Endodermal cell (in vitro differentiated cells): ENCODE measurements around the gene OMA1. TPM values are rescaled to one million over a fixed set of nuclear protein-coding genes. Genes with fewer than 3 reads are reported as not detected.

Experiments used
- DNase-seq: peaks from one replicate; pipeline ENCODE4 v3.0.0-alpha.2; 2017
- H3K27ac ChIP-seq: 2 replicates; pipeline ENCODE4 v1.5.1; 2013; ENCODE audit warnings: mild to moderate bottlenecking, low read depth, low read length, moderate library complexity
- H3K27me3 ChIP-seq: 2 replicates; pipeline ENCODE4 v1.6.1; 2013; ENCODE audit warnings: mild to moderate bottlenecking, low read length, moderate library complexity; ENCODE audit not compliant: insufficient read depth, control insufficient read depth, poor library complexity, severe bottlenecking
- H3K36me3 ChIP-seq: 2 replicates; pipeline ENCODE4 v1.7.0; 2013; ENCODE audit warnings: mild to moderate bottlenecking, low read length, moderate library complexity; ENCODE audit not compliant: control insufficient read depth, insufficient read depth
- H3K4me1 ChIP-seq: one replicate; pipeline ENCODE4 v1.7.0; 2013; ENCODE audit warnings: low read length; ENCODE audit not compliant: control insufficient read depth, insufficient read depth
- H3K4me3 ChIP-seq: 2 replicates; pipeline ENCODE4 v1.5.1; 2013; ENCODE audit warnings: mild to moderate bottlenecking, low read length, moderate library complexity
- H3K9ac ChIP-seq: 2 replicates; pipeline ENCODE4 v1.6.1; 2013; ENCODE audit warnings: mild to moderate bottlenecking, low read length, moderate library complexity; ENCODE audit not compliant: poor library complexity, severe bottlenecking; ENCODE audit errors: extremely low read depth
- H3K9me3 ChIP-seq: 2 replicates; pipeline ENCODE4 v1.6.1; 2013; ENCODE audit warnings: mild to moderate bottlenecking, low read length, moderate library complexity; ENCODE audit not compliant: control insufficient read depth
- H3K27ac Mint-ChIP-seq: 2 replicates; pipeline ENCODE4 v1.8.0; 2020; ENCODE audit warnings: mixed read lengths
- H3K27me3 Mint-ChIP-seq: 2 replicates; pipeline ENCODE4 v1.8.0; 2021; ENCODE audit warnings: mild to moderate bottlenecking, mixed read lengths; ENCODE audit not compliant: insufficient read depth
- H3K36me3 Mint-ChIP-seq: 2 replicates; pipeline ENCODE4 v1.8.0; 2020; ENCODE audit warnings: low read depth, mixed read lengths
- H3K4me1 Mint-ChIP-seq: 2 replicates; pipeline ENCODE4 v1.8.0; 2020; ENCODE audit warnings: mixed read lengths
- H3K4me3 Mint-ChIP-seq: 2 replicates; pipeline ENCODE4 v1.8.0; 2020; ENCODE audit warnings: mild to moderate bottlenecking, moderate library complexity, mixed read lengths
- H3K9me3 Mint-ChIP-seq: 2 replicates; pipeline ENCODE4 v1.8.0; 2020; ENCODE audit warnings: mild to moderate bottlenecking, mixed read lengths
- CTCF ChIP-seq: fragments of 200-600 bp; sonication (generic); conservative IDR thresholded peaks from 2 replicates; pipeline ENCODE4 v1.5.0; 2021; ENCODE audit warnings: antibody characterized with exemption, mild to moderate bottlenecking
- WGBS, 2 experiments: methylation state at CpG; one replicate each; pipeline versions ENCODE4 v1.1.5 to v1.1.7; 2013; ENCODE audit warnings: missing lambda C conversion rate in 2 of 2, mixed read lengths in 1 of 2; ENCODE audit not compliant: insufficient coverage in 1 of 2, insufficient read length in 1 of 2; 5-methylcytosine and 5-hydroxymethylcytosine counted together
- total RNA-seq, 2 donors: library from RNA; stranded (reverse); fragmentation: NEBNext Ultra II Directional in 1 of 2; extraction: Animal tissue kit (Norgen Biotek cat#: 25700) in 1 of 2; gene quantifications; 2 replicates in 1 of 2; 3 replicates in 1 of 2; pipeline ENCODE4 v1.2.1, GENCODE V29; 2021

Gene OMA1
- total RNA-seq, 2 donors from 2014 or later = 13.0 to 18.4 TPM

- Histone ChIP-seq H3K27ac (no peak overlapping the region), H3K36me3 (no peaks in the 10 kb centered on the region), H3K9ac (no peak overlapping the region), H3K4me3 (no peak overlapping the region), H3K9me3 (no peaks in the 10 kb centered on the region), H3K27me3 (peaks cover 10% of the 10 kb centered on the region), H3K4me1 (peaks cover 8% of the 10 kb centered on the region)
- no peaks in the 10 kb centered on the region for H3K9me3 Mint-ChIP-seq
- H3K27ac Mint-ChIP-seq = no peak overlapping the region
- no peak for TF ChIP-seq CTCF
- 60 to 88% methylated on average over 2 to 4 of the region's 4 CpGs for WGBS, 2 experiments
- H3K36me3 Mint-ChIP-seq = no peaks in the 10 kb centered on the region
- H3K4me3 Mint-ChIP-seq = no peak overlapping the region
- peaks cover 30% of the 10 kb centered on the region for H3K4me1 Mint-ChIP-seq
- DNase-seq = no peak
- H3K27me3 Mint-ChIP-seq = peaks cover 16% of the 10 kb centered on the region
These were observed 102.3 kb downstream of the OMA1 start for GRCh38 chr1:58443986-58444868.

- Histone ChIP-seq H3K36me3 (no peaks in the 10 kb centered on the region), H3K4me1 (peaks cover 8% of the 10 kb centered on the region), H3K27me3 (no peaks in the 10 kb centered on the region), H3K27ac (no peak overlapping the region), H3K9ac (no peak overlapping the region), H3K9me3 (no peaks in the 10 kb centered on the region), H3K4me3 (no peak overlapping the region)
- DNase-seq = no peak
- H3K4me1 Mint-ChIP-seq = peaks cover 26% of the 10 kb centered on the region
- H3K4me3 Mint-ChIP-seq = no peak overlapping the region
- no peak for TF ChIP-seq CTCF
- H3K27me3 Mint-ChIP-seq = peaks cover 9% of the 10 kb centered on the region
- no peaks in the 10 kb centered on the region for H3K9me3 Mint-ChIP-seq
- no peaks in the 10 kb centered on the region for H3K36me3 Mint-ChIP-seq
- no peak overlapping the region for H3K27ac Mint-ChIP-seq
- WGBS, 2 experiments = 92 to 100% methylated on average over 2 to 6 of the region's 6 CpGs
These were observed 104.4 kb downstream of the OMA1 start for GRCh38 chr1:58442114-58442513.

- Mint-ChIP-seq H3K4me1 (peaks cover 22% of the 10 kb centered on the region), H3K4me3 (no peak overlapping the region), H3K36me3 (no peaks in the 10 kb centered on the region), H3K9me3 (no peaks in the 10 kb centered on the region), H3K27me3 (peaks cover 7% of the 10 kb centered on the region), H3K27ac (no peak overlapping the region)
- Histone ChIP-seq H3K9me3 (no peaks in the 10 kb centered on the region), H3K4me1 (peaks cover 6% of the 10 kb centered on the region), H3K36me3 (no peaks in the 10 kb centered on the region), H3K27me3 (no peaks in the 10 kb centered on the region), H3K4me3 (no peak overlapping the region), H3K27ac (no peak overlapping the region), H3K9ac (no peak overlapping the region)
- no peak for DNase-seq
- TF ChIP-seq CTCF = no peak
- WGBS, 2 experiments = 80 to 91% methylated on average over 5 to 10 of the region's 10 CpGs
These were observed 104.8 kb downstream of the OMA1 start for GRCh38 chr1:58441699-58442098.
